NCI-H345 treated with DMSO at 0.1 percent for 48 hours (cell line): ENCODE measurements around the gene CCNG2.

Source experiments
- DNase-seq: peaks from one replicate; lab custom pipeline; 2025; ENCODE audit not compliant: unreplicated experiment; lab: John Stamatoyannopoulos, UW

The CCNG2 gene

GRCh38 chr4:77146186-77147078, 10.6 kb upstream of the CCNG2 start:
- no peak for DNase-seq

- no peak for DNase-seq
These were observed 9.8 kb upstream of the CCNG2 start for GRCh38 chr4:77147079-77147782.

- no peak for DNase-seq
These were observed 8.9 kb upstream of the CCNG2 start for GRCh38 chr4:77148078-77148477.

GRCh38 chr4:77149789-77150188, 7.2 kb upstream of the CCNG2 start:
- no peak for DNase-seq

GRCh38 chr4:77151241-77151640, 5.8 kb upstream of the CCNG2 start:
- no peak for DNase-seq

- no peak for DNase-seq
These were observed 4.6 kb upstream of the CCNG2 start for GRCh38 chr4:77152421-77152820.

GRCh38 chr4:77153006-77153405, 4.0 kb upstream of the CCNG2 start:
- no peak for DNase-seq

- DNase-seq, result no peak
These were observed 2.9 kb upstream of the CCNG2 start for GRCh38 chr4:77154065-77154464.

- DNase-seq, result no peak
These were observed 2.1 kb upstream of the CCNG2 start for GRCh38 chr4:77154761-77155499.

GRCh38 chr4:77155631-77156452, 1.2 kb upstream of the CCNG2 start:
- peak; percentile 8 for DNase-seq

GRCh38 chr4:77156533-77156911, 485 bp upstream of the CCNG2 start:
- peak; percentile 92 for DNase-seq

GRCh38 chr4:77157859-77158486, 966 bp downstream of the CCNG2 start:
- peak; percentile 58 for DNase-seq

- no peak for DNase-seq
These were observed 1.5 kb downstream of the CCNG2 start for GRCh38 chr4:77158487-77158861.

GRCh38 chr4:77159806-77160205, 2.8 kb downstream of the CCNG2 start:
- DNase-seq, result no peak

- no peak for DNase-seq
These were observed 6.6 kb downstream of the CCNG2 start for GRCh38 chr4:77163641-77164040.

GRCh38 chr4:77167173-77167572, 10.2 kb downstream of the CCNG2 start:
- DNase-seq, result no peak

GRCh38 chr4:77167866-77168265, 10.9 kb downstream of the CCNG2 start:
- DNase-seq, result no peak

- no peak for DNase-seq
These were observed 12.5 kb downstream of the CCNG2 start for GRCh38 chr4:77169481-77169880.

- no peak for DNase-seq
These were observed 13.9 kb downstream of the CCNG2 start for GRCh38 chr4:77170926-77171325.

GRCh38 chr4:77172336-77172735, 15.3 kb downstream of the CCNG2 start:
- no peak for DNase-seq
